ENCODE measurements around the gene TMEM150B.

Gene TMEM150B

GRCh38 chr19:55353803-55354697, 28.9 kb upstream of the TMEM150B start:
- no peak overlapping the region for H3K27ac ChIP-seq
- TF ChIP-seq CTCF (conservative IDR thresholded peaks at IDR 0.05) = no peak

GRCh38 chr19:55353356-55353802, 28.2 kb upstream of the TMEM150B start:
- no peak for TF ChIP-seq CTCF (conservative IDR thresholded peaks at IDR 0.05)
- no peak overlapping the region for H3K27ac ChIP-seq

GRCh38 chr19:55352549-55353145, 27.5 kb upstream of the TMEM150B start:
- no peak overlapping the region for H3K27ac ChIP-seq
- no peak for TF ChIP-seq CTCF (conservative IDR thresholded peaks at IDR 0.05)

- TF ChIP-seq CTCF (conservative IDR thresholded peaks at IDR 0.05) = no peak
- H3K27ac ChIP-seq = no peak overlapping the region
These were observed 26.9 kb upstream of the TMEM150B start for GRCh38 chr19:55352040-55352439.

- H3K27ac ChIP-seq = no peak overlapping the region
- TF ChIP-seq CTCF (conservative IDR thresholded peaks at IDR 0.05) = no peak
These were observed 25.6 kb upstream of the TMEM150B start for GRCh38 chr19:55350620-55351315.

- TF ChIP-seq CTCF (conservative IDR thresholded peaks at IDR 0.05) = no peak
- H3K27ac ChIP-seq = no peak overlapping the region
These were observed 23.3 kb upstream of the TMEM150B start for GRCh38 chr19:55348317-55349034.

Data from VCaP (cell line).